ENCODE data around the gene NOVA2.

DNA sequence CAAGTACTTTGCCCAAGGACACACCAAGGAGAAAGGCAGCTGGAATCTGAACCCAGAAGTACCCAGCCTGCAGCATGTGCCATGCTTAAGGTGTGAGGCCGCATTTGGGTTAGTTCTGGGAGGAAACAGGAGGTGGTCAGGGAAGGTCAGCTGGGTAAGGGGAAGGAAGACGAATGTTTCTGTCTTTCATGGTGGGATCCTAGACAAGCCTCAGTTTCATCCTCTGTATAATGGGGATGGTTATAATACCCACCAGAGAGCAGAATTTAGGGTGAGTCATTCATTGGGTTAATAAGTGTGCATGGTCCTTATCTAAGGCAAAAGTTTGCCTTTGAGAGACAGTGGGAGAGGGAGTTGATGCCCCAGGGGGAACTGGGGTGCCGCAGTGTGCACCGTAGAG, 25.2 kb upstream of the NOVA2 start:
- TF ChIP-seq POLR2AphosphoS5 (IDR thresholded peaks at IDR 0.05) (no peak), POLR2A (IDR thresholded peaks at IDR 0.05) (no peak)
- TF ChIP-seq, protein P1, sequence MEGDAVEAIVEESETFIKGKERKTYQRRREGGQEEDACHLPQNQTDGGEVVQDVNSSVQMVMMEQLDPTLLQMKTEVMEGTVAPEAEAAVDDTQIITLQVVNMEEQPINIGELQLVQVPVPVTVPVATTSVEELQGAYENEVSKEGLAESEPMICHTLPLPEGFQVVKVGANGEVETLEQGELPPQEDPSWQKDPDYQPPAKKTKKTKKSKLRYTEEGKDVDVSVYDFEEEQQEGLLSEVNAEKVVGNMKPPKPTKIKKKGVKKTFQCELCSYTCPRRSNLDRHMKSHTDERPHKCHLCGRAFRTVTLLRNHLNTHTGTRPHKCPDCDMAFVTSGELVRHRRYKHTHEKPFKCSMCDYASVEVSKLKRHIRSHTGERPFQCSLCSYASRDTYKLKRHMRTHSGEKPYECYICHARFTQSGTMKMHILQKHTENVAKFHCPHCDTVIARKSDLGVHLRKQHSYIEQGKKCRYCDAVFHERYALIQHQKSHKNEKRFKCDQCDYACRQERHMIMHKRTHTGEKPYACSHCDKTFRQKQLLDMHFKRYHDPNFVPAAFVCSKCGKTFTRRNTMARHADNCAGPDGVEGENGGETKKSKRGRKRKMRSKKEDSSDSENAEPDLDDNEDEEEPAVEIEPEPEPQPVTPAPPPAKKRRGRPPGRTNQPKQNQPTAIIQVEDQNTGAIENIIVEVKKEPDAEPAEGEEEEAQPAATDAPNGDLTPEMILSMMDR (IDR thresholded peaks at IDR 0.05 in 8 of 11, conservative IDR thresholded peaks at IDR 0.05 in 3 of 11): no peak
